GM21447 (cell line): ENCODE measurements around the gene SGK2.

Source experiments
- ATAC-seq: cut with Tn5 transposase; IDR thresholded peaks from one replicate; pipeline ENCODE4 v1.9.1; 2021; ENCODE audit not compliant: unreplicated experiment

Gene SGK2

GRCh38 chr20:43558412-43559146 lies at the start of gene SGK2:
TSS of gene SGK2 (plus strand) at chr20:43559027. CDS start at chr20:43566496, 7,469 bp downstream.
- no peak for ATAC-seq

- no peak for ATAC-seq
Measured at GRCh38 chr20:43511879-43512278, 46.9 kb upstream of the SGK2 start.

GRCh38 chr20:43513372-43513930 lies 45.4 kb upstream of the SGK2 start:
- no peak for ATAC-seq

- peak; percentile 85 for ATAC-seq
Measured at GRCh38 chr20:43513931-43514647, 44.7 kb upstream of the SGK2 start.

- ATAC-seq = peak; percentile 15
Measured at GRCh38 chr20:43514648-43514999, 44.2 kb upstream of the SGK2 start.

GRCh38 chr20:43515628-43516027 lies 43.2 kb upstream of the SGK2 start:
- no peak for ATAC-seq

GRCh38 chr20:43516251-43516824 lies 42.5 kb upstream of the SGK2 start:
- ATAC-seq = no peak

- no peak for ATAC-seq
Measured at GRCh38 chr20:43520074-43520630, 38.7 kb upstream of the SGK2 start.

GRCh38 chr20:43525021-43525420 lies 33.8 kb upstream of the SGK2 start:
- ATAC-seq = no peak

- ATAC-seq = no peak
Measured at GRCh38 chr20:43528258-43528875, 30.5 kb upstream of the SGK2 start.

GRCh38 chr20:43529051-43529450 lies 29.8 kb upstream of the SGK2 start:
- ATAC-seq = no peak

GRCh38 chr20:43529457-43530153 lies 29.2 kb upstream of the SGK2 start:
- no peak for ATAC-seq

- ATAC-seq = no peak
Measured at GRCh38 chr20:43530321-43531090, 28.3 kb upstream of the SGK2 start.

GRCh38 chr20:43531091-43531443 lies 27.8 kb upstream of the SGK2 start:
- no peak for ATAC-seq

- ATAC-seq = no peak
Measured at GRCh38 chr20:43532416-43533055, 26.3 kb upstream of the SGK2 start.

- no peak for ATAC-seq
Measured at GRCh38 chr20:43533060-43533459, 25.8 kb upstream of the SGK2 start.

- ATAC-seq = no peak
Measured at GRCh38 chr20:43534016-43534415, 24.8 kb upstream of the SGK2 start.

- ATAC-seq = no peak
Measured at GRCh38 chr20:43534791-43535350, 24.0 kb upstream of the SGK2 start.

GRCh38 chr20:43535370-43536004 lies 23.3 kb upstream of the SGK2 start:
- no peak for ATAC-seq
